B cell (primary cell): ENCODE results near the gene C2orf42.

Experiments
- EZH2 ChIP-seq: IDR thresholded peaks from 2 replicates; pipeline ENCODE4 v1.6.1; 2012; ENCODE audit warnings: borderline replicate concordance, low read depth, mild to moderate bottlenecking, moderate library complexity, low read length; ENCODE audit not compliant: insufficient read depth, poor library complexity, severe bottlenecking
- TF ChIP-seq, protein P1 (sequence below): fragments of 200-600 bp; IDR thresholded peaks from one replicate; pipeline ENCODE4 v1.8.0; 2022; ENCODE audit warnings: antibody characterized with exemption, mild to moderate bottlenecking

- TF ChIP-seq, protein P1, sequence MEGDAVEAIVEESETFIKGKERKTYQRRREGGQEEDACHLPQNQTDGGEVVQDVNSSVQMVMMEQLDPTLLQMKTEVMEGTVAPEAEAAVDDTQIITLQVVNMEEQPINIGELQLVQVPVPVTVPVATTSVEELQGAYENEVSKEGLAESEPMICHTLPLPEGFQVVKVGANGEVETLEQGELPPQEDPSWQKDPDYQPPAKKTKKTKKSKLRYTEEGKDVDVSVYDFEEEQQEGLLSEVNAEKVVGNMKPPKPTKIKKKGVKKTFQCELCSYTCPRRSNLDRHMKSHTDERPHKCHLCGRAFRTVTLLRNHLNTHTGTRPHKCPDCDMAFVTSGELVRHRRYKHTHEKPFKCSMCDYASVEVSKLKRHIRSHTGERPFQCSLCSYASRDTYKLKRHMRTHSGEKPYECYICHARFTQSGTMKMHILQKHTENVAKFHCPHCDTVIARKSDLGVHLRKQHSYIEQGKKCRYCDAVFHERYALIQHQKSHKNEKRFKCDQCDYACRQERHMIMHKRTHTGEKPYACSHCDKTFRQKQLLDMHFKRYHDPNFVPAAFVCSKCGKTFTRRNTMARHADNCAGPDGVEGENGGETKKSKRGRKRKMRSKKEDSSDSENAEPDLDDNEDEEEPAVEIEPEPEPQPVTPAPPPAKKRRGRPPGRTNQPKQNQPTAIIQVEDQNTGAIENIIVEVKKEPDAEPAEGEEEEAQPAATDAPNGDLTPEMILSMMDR: no peak
- TF ChIP-seq EZH2: no peak
These were observed 75.0 kb downstream of the C2orf42 start for GRCh38 chr2:70115646-70116442.
